Retinal pigment epithelial cell (primary cell): ENCODE measurements around the gene ETS2.

Source experiments
- DNase-seq: peaks from one replicate; pipeline ENCODE4 v3.0.0-alpha.2; 2010; ENCODE audit warnings: low read depth
- H3K4me3 ChIP-seq: 2 replicates; pipeline ENCODE4 v1.5.1; 2011; ENCODE audit warnings: mild to moderate bottlenecking, low read length, control low read depth, moderate library complexity
- TF ChIP-seq, protein P1 (sequence below): conservative IDR thresholded peaks from 2 replicates; pipeline ENCODE4 v1.5.1; 2011; ENCODE audit warnings: low read depth, low read length, control low read depth, inconsistent platforms

The ETS2 gene

GRCh38 chr21:38810826-38811164 is 5.1 kb downstream of the ETS2 start:
- H3K4me3 ChIP-seq: no peak overlapping the region
- TF ChIP-seq, protein P1, sequence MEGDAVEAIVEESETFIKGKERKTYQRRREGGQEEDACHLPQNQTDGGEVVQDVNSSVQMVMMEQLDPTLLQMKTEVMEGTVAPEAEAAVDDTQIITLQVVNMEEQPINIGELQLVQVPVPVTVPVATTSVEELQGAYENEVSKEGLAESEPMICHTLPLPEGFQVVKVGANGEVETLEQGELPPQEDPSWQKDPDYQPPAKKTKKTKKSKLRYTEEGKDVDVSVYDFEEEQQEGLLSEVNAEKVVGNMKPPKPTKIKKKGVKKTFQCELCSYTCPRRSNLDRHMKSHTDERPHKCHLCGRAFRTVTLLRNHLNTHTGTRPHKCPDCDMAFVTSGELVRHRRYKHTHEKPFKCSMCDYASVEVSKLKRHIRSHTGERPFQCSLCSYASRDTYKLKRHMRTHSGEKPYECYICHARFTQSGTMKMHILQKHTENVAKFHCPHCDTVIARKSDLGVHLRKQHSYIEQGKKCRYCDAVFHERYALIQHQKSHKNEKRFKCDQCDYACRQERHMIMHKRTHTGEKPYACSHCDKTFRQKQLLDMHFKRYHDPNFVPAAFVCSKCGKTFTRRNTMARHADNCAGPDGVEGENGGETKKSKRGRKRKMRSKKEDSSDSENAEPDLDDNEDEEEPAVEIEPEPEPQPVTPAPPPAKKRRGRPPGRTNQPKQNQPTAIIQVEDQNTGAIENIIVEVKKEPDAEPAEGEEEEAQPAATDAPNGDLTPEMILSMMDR: no peak

DNA sequence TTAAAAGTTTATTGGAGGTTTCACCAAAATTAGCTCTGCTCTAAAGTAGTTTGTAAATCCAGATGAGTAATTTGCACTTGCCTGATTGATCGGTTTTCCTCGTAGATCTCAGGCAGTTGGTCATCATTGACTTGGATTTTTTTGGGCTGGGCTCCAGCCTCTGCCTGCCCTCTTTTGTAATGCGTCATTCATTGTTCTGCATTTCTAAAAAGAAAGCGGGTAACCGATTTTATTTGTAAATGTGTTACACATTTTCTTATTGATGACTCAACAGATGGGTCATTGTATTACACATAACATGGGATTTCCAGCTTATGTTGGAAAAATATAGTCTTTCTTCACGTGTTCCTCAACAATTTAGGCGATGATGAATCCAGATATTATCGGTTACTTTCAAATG is 5.5 kb downstream of the ETS2 start:
- no peak for DNase-seq
- H3K4me3 ChIP-seq: no peak overlapping the region
- TF ChIP-seq, protein P1: no peak

More at GRCh38 chr21:38810826-38811164, 5.1 kb downstream of the ETS2 start:
- no peak for DNase-seq

GRCh38 chr21:38813143-38813542 is 7.4 kb downstream of the ETS2 start:
- no peak overlapping the region for H3K4me3 ChIP-seq
- DNase-seq: no peak

DNA sequence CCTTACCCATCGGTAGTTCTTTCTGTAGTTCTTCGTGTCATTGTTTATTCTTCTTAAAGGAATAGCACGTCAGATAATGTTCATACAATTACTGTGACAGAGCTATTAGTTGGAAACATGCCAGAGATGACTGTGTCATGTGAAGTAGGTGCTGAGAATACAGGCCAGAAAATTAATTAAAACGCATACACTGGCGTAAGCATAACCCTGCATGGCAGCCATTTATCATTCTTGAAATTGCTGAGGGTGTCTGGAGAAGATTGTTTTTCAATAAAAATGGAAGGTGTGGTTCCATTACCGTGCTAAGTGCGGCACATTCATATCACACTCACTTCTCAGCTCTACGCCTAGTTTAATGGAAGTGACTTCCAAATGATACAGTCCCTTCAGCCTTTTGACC is 7.8 kb downstream of the ETS2 start:
- no peak overlapping the region for H3K4me3 ChIP-seq
- TF ChIP-seq, protein P1: no peak
- DNase-seq: no peak

More at GRCh38 chr21:38813143-38813542, 7.4 kb downstream of the ETS2 start:
- TF ChIP-seq, protein P1: no peak

DNA sequence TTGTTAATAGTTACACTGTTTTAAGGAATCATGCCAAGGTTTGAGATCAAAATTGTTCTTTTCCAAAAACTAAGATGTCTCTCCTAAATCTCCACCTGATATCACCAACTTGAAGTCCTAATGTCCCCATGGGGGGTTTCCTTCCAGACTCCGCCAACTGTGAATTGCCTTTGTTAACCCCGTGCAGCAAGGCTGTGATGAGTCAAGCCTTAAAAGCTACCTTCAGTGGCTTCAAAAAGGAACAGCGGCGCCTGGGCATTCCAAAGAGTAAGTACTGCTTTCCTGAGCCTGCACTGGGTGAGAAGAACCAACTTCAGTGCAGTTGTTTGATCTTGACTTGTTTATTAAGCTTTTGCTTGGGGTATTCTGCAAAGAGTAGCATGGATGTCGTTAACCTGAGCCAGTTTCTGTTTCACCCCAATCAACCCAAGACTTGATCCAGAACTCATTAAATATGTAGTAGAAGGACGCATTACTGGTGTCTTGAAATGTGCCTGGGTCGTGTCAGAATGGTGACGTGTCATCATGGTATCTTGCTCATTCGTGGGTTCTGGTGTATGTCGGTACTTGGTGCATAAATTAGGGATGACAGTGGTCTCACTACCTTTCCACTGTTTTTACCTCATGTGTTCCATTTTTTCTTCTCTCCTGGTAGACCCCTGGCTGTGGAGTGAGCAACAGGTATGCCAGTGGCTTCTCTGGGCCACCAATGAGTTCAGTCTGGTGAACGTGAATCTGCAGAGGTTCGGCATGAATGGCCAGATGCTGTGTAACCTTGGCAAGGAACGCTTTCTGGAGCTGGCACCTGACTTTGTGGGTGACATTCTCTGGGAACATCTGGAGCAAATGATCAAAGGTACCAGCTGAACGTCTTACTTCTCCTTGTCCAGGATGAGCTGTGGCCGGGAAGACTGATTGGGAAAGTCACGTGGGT is 8.7 kb downstream of the ETS2 start:
- no peak overlapping the region for H3K4me3 ChIP-seq
- no peak for DNase-seq
- TF ChIP-seq, protein P1: no peak

GRCh38 chr21:38815060-38815405 is 9.3 kb downstream of the ETS2 start:
- H3K4me3 ChIP-seq: no peak overlapping the region
- DNase-seq: no peak
- TF ChIP-seq, protein P1: no peak

- no peak for DNase-seq
- no peak overlapping the region for H3K4me3 ChIP-seq
- TF ChIP-seq, protein P1: no peak
These were observed 10.8 kb downstream of the ETS2 start for GRCh38 chr21:38816400-38816977.
